Medulla oblongata (tissue), 1 donor: ENCODE data around the gene IRS2.

Source experiments
- DNase-seq: peaks from one replicate; pipeline ENCODE4 v3.0.0-alpha.2; 2015; ENCODE audit errors: extremely low spot score

Gene IRS2

DNA sequence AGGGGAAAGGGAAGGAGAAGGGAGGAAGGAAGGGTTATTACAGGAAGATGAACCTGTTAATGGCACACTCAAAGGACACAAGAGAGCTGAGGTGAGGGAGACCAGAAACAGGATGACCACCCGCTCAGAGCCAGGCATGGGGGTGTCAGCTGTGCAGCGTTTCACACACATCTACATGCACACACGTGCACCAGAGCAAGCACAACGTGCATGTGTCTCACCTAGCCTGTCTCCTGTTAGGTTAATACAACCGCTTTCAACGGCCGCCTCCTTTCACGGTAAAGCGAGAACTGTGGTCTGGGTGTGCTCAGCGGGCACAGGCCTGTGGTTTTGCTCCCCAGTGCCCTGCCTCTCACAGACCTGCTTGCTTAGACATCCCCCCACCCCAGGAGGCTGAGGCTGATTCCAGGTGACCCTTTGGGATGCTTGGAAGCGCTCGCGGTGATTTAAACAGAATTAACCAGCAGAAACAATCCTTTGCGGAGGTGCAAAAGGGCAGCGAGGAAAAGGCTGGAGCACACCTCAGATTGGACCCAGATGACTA is 27.4 kb downstream of the IRS2 start:
- DNase-seq: no peak

DNA sequence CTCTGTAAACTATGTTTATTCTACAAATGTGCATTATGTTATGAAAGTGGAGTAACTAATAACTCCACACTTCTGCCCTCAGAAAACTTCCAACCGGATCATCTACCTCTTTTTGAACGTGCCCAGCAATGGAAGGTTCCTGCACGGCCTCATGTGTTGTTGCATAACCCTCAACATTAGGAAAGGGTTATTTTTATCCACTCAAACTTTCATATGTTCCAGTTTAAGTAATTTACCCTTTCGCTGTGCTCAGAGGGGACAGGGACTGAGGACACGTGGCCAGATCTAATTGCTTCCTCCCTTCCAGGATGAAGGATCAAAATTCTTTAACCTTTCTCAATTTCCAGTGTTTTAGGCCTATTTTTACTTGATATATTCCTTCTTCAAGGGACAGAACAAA is 29.6 kb downstream of the IRS2 start:
- DNase-seq: no peak

DNA sequence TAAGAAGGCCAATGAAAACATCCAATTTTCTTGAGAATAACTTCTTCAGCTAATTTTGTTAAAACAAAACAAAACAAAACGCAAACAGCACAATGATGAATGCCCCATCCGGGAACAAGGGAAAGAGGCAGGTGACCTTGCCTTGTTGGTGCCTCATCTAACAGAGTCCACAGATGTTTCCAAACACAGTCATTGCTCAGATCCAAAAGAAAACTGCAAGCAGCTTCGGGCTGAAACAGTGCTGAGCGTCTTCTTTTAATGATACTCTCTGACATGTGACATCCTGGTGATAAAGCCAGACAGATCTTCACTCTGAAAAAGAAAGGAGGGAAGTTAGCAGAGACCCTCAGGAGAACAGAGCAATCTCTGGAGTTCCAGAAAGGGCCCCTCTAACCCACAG is 30.4 kb downstream of the IRS2 start:
- no peak for DNase-seq

DNA sequence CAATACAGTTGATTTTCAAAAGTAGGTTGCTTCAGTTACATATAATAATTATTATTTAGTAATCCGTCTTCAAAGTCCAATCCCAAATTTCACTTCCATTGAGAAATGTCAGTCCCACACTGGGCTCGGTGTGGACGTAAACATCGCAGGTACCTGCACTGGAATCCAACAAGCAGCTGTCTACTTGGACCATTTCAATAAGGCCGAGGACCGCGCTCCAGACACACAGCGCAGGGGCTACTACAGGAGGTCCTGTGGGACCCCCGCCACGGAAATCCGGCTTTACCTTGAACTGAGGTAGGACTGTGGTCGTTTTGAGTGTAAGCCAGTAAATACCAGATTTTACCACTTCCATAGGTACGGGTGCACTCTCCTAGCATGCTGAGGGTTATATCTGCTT is 30.8 kb downstream of the IRS2 start:
- no peak for DNase-seq

DNA sequence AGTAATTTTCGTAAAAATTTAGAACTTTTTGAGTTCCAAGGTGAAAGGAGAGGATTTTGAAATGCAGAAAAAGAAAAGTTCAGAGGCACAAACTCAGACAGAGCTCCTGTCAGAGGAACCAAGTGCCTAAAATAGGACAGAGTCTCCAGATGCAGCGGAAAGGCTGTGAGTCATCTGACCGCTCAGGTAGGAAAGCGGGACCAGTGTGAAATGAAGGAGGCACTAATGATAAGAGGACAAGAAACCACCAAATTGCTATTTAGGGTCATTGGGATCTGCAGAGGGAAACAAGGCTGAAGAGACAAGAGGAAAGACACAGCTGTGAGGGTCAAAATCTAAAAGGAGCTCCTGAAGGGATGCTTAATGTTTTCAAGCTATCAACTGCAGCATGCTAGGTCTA is 34.9 kb downstream of the IRS2 start:
- no peak for DNase-seq

DNA sequence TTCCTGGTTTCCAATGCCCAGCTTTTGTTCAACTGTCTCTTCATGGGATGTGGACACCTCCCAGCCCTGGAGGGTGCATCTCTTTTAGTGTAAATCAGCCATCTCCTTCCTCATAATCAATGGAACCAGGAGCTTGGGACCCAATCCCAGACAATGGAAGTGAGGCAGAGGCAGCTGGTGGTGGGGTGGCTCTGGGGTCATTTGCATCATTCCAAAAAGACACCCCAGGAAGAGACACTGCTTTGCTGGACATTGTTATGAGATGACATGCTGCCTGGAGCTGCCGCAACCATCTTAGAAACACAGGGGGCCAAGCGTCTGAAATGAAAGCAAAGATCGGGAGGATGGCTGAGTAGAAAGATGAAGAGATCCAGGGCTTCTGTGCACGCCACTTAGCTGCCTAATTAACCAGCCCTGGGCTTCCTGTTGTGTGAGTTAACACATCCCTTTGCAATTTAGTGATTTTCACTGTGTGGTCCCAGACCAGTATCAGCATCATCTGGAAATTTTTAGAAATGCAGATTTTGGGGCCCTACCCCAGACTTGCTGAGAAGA is 36.1 kb downstream of the IRS2 start:
- DNase-seq: no peak

DNA sequence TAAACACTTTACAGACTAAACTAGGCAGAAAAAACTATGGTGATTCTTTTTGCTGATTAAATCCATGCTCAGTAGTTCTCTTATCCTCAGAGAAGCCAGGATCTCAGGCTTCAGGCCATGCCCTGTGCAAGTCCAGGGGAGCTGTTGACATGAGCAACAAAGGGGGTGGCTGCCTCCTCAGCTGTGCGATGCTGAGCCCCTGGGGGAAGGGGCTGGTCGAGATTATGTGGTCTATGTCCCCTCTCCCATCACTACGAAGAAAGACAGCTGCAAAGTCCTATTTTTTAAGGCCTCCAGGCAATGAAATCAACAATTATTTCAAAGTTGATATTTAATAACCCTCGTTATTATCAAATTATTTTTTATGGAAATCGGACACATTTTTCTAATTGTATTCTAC is 37.0 kb downstream of the IRS2 start:
- no peak for DNase-seq

DNA sequence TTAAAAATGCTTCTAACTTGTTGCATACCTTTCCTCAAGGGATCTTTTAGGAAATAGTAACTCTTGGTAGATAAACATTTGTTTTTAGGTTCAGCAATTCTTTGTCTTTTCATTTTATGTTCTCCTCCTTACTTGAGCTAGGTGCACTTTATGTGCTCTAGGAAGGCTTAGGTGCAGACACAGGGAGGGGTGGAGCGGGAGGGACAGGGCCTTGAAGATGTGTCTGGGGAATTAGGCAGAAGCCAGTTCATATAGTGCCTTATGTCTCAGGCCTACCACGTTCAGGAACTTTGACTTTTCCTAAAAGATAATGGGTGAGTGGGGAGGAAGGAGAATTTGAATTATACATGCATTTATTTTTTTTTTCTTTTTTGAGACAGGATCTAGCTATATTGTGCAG is 37.7 kb downstream of the IRS2 start:
- no peak for DNase-seq

DNA sequence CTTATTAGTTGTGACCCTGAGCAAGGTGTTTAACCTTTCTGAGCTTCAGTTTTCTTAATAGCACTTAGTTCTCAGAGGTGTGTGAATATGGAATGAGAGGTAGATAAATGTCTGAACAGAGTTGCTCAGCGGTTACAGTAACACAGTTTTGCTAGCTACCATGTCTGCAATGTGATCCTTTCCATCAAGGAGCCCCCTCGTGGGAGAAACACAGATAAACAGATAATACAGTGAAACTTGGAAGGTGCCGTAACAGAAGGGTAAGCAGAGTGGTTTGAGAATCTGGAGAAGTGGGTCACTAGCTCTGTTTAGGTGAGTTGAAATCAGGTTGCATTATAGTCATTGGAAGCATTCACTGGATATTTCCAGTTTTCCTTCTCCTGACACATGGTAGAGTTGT is 38.9 kb downstream of the IRS2 start:
- no peak for DNase-seq

DNA sequence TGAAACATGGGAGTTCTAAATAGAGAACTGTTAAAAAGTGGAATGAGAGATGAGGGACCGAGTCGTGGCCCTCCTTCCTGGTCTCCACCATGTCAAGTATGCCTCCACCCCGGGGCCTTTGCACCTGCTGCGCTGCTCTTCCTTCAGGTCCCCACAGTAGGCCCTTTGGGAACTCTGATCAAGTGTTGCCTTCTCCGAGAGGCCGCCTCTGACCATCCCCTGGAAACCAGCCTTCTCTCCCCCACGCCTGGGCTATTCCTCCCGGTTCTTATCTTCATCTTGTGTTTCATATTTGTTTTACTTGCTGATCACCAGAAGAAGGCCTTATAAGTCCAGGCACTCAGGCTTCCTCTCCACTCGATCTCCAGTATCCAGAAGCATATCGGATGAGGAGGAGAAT is 40.0 kb downstream of the IRS2 start:
- DNase-seq: no peak

DNA sequence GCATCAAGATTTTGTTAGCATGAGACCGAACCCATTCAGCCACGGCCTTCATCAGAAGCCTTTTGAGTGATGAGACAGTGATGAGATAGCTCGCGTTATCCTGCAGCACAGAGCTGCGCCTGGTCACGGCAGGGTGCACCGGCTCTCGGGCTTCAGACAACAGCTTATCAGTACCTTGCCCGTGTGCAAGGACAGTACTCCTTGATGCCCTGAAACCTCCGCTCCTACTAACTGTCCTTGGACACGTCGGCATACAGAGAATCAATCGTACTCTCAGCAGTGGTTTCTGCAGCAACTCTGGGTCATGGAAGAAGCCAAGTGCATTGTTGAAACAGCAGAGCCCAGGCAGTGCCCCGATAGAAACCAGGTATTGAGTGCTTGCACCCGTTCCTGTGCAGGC is 40.7 kb downstream of the IRS2 start:
- DNase-seq: no peak

DNA sequence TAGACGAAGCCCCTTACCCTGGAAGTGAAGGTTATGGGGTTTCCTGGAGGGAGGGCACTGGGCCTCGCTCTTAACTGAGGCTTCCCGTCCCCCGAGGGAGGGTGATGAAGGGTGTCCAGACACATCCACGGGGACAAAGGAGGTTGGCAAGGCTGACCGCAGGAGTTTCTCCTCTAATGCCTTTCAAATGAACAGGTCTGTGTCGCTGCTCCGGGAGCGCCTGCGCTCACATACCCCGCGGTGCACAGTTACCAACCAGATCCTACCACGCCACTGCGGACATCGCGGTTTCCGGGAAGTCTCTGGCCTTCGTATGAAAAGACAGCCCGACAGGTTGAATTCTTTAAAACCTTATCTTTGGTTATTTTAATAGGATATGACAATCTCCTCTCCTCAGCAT is 41.3 kb downstream of the IRS2 start:
- DNase-seq: no peak

DNA sequence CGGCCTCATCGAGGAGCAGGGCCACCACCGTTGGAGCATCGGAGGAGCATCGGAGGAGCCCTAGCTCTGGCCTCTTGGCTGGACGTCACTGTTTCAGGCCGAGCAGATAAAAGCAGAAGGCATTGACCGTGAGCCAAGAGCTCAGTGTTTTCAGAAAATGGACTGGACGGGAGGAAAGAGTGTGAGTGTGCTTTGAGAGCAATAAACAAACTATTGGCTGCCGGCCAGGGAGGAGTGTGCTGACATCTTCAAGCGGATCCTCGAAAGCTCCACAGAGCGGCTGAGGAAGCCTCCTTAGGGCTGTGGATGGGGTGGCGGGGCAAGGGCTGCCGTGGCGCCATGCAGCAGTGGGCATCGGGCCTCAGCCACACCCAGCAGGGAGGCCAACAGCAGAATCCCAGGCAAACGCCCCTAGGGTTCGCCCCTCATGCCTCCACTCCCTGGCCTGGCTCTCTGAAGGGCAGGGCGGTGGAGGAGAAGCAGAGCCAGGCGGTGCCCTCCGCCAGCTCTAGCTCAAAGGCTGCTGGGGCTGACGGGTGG is 41.8 kb downstream of the IRS2 start:
- DNase-seq: no peak

DNA sequence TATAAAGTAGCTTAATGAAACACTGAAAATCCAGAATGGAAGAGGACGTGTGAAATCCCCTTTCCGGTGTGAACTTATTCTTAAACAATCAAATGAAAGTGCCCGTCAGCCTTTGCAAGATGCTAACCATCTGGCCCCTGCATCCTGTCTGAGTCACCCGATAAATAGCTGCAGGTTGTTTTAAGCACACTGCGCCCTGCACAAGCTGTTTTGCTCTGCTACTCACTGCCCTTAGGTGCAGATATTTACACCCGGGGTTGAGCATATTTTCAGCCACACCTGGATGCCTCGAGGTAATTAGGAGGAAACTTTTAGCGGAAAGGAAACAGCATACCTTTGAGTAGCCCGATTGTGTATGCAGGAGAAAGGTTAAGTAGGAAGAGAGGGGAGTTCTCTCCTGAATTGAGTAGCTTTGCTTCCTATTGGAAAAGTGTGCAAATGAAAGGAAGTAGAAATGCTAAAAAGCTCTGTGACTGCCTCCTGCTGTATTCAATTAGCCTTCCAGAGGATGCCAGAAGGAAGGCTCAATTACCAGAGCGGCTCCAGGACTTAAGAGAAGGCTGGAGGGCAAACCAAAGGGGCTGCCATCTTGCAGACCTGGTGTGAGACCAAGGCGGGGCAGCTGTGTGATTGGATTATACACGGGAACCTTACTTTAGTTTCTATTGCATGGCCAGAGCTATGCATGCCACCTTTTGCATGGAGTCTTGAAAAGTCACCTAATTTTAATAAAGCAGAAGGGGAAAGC is 42.5 kb downstream of the IRS2 start:
- no peak for DNase-seq

DNA sequence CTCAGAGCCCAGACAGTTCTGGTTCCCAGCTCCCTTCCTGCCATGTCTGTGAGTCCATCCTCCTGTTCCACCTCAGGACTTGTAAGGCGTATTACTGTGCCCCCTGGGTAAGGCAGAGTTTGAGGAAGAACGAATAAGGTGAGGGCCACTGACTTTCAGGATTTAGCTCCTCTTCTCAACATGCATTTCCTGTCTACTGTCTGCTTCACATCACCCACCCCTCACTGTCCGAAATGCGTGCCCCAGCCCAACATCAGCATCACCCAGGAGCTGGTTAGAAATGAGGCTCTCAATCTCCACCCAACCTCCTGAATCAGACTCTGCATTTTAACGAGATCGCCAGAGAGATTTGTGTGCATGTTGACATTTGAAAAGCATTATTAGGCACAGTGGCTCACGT is 44.4 kb downstream of the IRS2 start:
- no peak for DNase-seq

DNA sequence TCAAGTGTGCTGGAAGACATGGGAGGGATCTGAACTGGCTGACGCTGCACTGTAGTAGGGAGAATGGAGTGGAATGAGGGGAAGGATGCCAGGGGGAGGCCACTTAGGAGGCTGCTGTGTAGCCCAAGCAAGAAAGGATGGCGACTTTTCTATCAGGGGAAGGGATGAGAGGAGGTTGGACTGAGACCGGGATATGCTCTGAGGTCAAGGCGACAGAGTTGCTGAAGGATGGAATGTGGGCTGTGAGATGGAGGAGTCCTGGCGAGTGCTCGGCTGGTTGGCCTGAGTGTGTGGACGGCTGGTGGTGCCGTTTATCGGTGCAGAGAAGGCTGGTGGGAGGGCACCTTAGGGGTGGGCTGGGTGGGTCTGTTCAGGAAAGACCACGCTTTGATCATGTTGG is 45.7 kb downstream of the IRS2 start:
- no peak for DNase-seq

DNA sequence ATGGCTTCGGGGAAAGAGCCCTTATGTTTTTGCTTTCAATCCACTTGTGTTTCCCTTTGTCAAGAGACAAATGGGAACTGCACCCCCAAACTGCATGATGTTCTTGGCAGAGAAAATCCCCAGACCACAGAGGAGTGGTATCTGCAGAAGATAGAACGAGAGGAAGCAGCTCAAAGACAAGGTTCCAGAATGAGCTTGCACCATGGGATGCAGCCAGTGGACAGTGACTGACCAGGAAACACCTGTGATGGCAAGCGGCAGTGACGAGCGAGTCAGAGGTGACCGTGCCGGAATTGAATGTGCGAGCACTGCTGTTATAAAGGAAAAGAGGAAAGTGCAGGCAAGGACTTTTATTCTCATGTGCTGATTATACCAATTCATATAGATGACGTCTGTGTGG is 46.3 kb downstream of the IRS2 start:
- DNase-seq: peak; percentile 73

DNA sequence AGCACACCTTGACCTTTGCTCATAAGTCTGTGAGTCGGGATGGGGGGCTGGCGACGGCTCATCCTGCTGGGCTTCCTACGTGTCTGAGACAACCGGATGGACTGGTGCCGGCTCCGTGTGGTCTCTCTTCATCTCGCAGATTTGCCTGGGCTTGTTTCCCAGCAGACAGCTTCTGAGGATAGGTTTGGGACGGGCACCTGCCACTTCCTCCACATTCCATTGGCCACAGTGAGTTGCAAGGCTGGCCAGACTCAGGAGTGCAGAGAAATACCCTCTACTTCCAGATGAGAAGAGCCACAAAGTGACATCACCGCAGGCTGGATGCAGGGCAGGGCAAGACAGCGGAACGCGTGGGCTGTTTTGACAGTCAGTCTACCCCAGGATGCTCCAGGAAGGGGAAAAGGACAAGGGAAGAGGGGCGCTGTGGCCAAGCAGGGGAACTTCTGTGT is 48.1 kb downstream of the IRS2 start:
- DNase-seq: no peak

DNA sequence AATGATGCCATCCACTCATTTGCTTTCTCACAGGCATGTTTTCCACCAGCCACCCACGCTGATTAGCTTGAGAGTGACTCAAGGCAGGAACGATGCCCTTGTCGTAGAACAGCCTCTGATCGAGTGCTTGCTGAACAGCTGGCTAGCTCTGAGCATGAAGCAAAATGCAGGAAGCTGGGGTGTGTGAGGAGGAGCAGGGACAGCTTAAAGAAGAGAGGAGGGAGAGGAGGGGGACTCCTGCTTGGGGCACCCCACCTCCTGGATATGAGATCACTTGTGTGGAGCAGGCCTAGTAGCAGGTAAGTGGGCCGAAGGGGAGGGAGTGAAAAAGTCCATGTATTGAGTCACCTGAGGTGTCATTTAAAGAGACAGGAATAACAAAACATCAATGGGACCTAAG is 48.8 kb downstream of the IRS2 start:
- no peak for DNase-seq

DNA sequence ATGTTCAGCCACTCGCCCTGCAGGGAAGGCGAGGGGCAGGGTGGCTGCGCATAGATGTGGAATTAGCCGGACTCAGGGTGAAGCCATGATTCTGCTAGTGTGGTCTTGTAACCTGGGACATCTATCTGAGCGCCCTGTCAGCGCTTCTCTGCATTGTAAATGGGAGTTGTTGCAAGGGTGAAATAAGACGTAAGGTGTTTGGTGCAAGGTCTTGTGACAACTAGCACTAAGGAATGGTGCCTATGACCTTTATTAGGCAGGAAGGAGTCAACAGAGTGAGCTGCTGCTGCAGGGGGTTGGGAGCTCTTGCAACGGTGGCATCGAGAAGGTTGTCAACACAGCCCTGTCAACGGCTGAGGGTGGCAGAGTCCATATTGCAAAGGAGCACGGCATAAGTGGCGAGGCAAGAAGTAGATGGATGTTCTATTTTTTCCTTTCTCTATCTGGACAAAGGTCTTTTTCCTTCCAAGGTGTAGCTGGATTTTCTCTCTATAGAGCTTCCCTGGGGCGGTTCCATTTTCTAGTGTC is 49.3 kb downstream of the IRS2 start:
- DNase-seq: no peak

DNA sequence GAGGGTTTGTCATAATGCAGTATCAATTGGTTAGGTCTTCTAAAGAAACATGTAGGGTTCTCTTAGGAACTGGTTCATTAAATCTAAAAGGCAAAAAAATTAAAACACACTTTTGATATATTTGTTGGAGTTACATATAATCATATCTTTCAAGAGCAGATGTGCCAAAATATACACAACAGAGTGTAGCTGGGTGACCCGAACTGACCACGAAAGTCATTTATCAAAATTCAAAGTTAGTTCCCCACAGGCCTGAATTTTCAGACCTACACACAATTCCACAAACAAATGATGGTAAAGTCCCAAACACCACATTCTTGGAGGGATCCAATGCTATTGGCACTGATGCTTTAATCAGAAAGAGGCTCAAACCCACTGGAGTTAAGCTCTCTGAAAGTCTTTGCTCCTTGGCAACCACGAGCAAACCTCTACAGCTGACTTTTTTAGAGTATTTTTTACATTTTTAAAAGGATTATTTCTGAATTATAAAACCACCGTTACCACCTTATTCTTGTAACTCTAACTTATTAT is 50.9 kb downstream of the IRS2 start:
- DNase-seq: no peak

DNA sequence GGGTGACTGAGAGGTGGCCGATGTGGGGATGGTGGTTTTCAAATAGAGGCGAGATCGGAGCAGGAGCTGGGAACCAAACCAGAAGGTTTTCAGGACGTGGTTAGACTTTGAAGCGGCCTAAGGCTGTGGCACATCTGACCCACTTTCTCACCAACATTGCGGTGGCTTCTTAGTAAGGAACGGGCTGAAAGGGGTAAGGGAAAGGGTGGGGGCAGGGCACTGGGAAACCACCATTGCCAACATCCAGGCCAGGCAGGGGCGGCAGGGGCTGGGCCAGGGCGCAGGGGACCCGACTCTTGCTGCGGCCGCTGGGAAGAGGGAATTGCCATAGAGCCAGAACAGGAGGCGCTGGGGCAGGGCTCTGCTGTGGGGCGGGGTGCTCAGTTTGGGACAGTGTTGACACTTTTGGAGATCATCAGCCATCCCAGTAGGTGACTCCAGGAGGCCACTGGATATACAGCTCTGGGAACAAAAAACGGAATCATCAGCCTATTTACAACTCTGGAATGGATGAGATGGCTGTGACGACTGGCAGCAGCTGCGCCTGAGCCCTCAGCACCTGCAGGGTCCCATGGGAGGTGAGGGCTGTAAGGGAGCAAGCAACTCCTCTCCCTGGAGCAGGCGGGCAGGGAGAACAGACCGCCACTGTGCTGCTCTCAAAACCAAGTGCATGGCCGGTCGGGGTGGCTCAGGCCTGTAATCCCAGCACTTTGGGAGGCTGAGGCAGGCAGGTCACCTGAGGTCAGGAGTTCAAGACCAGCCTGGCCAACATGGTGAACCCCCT is 52.2 kb downstream of the IRS2 start:
- DNase-seq: no peak
